HEK293T (cell line): Measurements from ENCODE around the gene APEX2.

ENCODE experiments used
- ARNT ChIP-seq: fragments of 450-650 bp; IDR thresholded peaks from 2 replicates; pipeline ENCODE4 v1.6.1; 2017; ENCODE audit warnings: mild to moderate bottlenecking
- ELF4 ChIP-seq: fragments of 450-650 bp; IDR thresholded peaks from 2 replicates; pipeline ENCODE4 v1.6.1; 2017; ENCODE audit warnings: antibody characterized with exemption
- FOXA1 ChIP-seq: fragments of 450-650 bp; IDR thresholded peaks from 2 replicates; pipeline ENCODE4 v1.6.1; 2016; ENCODE audit warnings: mild to moderate bottlenecking
- FOXK2 ChIP-seq: fragments of 450-650 bp; IDR thresholded peaks from 2 replicates; pipeline ENCODE4 v1.6.1; 2016; ENCODE audit warnings: mild to moderate bottlenecking
- HDGF ChIP-seq: fragments of 450-650 bp; IDR thresholded peaks from 2 replicates; pipeline ENCODE4 v1.6.1; 2017; ENCODE audit warnings: antibody characterized with exemption, borderline replicate concordance
- SP1 ChIP-seq: fragments of 450-650 bp; IDR thresholded peaks from 2 replicates; pipeline ENCODE4 v1.6.1; 2017
- SUZ12 ChIP-seq: fragments of 450-650 bp; IDR thresholded peaks from 2 replicates; pipeline ENCODE4 v1.6.1; 2016; ENCODE audit warnings: mild to moderate bottlenecking

- TF ChIP-seq HDGF = no peak
- no peak for TF ChIP-seq SP1
- TF ChIP-seq ARNT = no peak
- TF ChIP-seq FOXA1 = no peak
- no peak for TF ChIP-seq FOXK2
- no peak for TF ChIP-seq SUZ12
- TF ChIP-seq ELF4 = no peak
Measured at GRCh38 chrX:55014897-55015299, 14.7 kb downstream of the APEX2 start.
